ENCODE data around the gene GPSM3. TPM values are rescaled to one million over a fixed set of nuclear protein-coding genes. Genes with fewer than 3 reads are reported as not detected.

Gene GPSM3
- total RNA-seq, 4 donors from 2014 or later, result 10.0 to 46.2 (median 12.0) TPM

GRCh38 chr6:32164295-32164694 lies 28.1 kb downstream of the GPSM3 start, which contains the start of gene EGFL8:
TSS of gene EGFL8 (plus strand) at chr6:32164595. CDS start at chr6:32166166, 1,571 bp downstream.
- TF ChIP-seq, protein P1, sequence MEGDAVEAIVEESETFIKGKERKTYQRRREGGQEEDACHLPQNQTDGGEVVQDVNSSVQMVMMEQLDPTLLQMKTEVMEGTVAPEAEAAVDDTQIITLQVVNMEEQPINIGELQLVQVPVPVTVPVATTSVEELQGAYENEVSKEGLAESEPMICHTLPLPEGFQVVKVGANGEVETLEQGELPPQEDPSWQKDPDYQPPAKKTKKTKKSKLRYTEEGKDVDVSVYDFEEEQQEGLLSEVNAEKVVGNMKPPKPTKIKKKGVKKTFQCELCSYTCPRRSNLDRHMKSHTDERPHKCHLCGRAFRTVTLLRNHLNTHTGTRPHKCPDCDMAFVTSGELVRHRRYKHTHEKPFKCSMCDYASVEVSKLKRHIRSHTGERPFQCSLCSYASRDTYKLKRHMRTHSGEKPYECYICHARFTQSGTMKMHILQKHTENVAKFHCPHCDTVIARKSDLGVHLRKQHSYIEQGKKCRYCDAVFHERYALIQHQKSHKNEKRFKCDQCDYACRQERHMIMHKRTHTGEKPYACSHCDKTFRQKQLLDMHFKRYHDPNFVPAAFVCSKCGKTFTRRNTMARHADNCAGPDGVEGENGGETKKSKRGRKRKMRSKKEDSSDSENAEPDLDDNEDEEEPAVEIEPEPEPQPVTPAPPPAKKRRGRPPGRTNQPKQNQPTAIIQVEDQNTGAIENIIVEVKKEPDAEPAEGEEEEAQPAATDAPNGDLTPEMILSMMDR (IDR thresholded peaks at IDR 0.05; ENCODE audit: low read depth), result no peak

DNA sequence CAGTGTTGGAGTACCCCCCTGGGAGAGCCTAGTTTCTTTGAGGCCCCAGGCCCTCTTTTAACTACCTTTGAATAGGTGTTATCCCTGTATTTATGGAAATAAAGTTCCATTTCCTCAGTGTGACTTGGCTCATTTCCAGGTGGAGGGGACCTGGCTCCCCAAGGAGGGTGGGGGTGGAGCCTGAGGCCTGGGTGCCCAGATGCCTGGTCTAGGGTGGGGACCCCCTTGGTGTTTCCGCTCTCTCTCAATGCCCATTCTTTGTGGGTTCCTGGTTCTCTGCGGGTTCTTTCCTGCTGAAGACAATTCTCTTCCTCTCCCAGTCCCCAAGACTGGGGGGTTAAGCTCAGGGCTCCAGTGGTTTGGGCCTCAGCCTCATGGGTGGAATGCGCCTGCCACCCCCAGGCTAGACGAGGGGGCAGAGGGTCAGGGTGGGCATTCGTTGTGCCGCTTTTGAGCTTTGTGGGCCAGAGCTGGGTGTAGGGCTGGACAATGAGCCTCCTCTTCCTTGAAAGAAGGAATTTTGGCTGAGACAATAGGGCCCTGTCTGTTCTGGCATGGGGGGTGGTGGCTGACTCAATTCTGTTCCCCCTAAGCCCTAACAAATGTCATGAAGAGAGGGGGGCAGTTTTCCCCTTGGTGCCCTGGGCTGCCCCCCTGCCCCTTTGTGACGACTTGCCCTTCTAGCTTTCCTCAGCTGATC lies 28.7 kb downstream of the GPSM3 start:
- TF ChIP-seq, protein P1 (IDR thresholded peaks at IDR 0.05; ENCODE audit: low read depth), result no peak

GRCh38 chr6:32158052-32158451 lies 34.4 kb downstream of the GPSM3 start:
- TF ChIP-seq, protein P1 (IDR thresholded peaks at IDR 0.05; ENCODE audit: low read depth), result no peak

DNA sequence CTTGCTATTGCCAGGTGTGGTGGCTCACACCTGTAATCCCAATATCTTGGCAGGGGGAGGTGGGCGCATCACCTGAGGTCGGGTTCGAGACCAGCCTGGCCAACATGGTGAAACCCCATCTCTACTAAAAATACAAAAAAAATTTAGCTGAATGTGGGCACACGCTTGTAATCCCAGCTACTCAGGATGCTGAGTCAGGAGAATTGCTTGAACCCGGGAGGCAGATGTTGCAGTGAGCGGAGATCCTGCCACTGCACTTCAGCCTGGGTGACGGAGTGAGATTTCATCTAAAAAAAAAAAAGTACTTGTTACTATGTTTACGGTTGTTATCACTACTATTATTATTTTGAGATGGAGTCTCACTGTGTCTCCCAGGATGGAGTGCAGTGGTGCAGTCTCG lies 35.6 kb downstream of the GPSM3 start:
- TF ChIP-seq, protein P1 (IDR thresholded peaks at IDR 0.05; ENCODE audit: low read depth), result no peak

DNA sequence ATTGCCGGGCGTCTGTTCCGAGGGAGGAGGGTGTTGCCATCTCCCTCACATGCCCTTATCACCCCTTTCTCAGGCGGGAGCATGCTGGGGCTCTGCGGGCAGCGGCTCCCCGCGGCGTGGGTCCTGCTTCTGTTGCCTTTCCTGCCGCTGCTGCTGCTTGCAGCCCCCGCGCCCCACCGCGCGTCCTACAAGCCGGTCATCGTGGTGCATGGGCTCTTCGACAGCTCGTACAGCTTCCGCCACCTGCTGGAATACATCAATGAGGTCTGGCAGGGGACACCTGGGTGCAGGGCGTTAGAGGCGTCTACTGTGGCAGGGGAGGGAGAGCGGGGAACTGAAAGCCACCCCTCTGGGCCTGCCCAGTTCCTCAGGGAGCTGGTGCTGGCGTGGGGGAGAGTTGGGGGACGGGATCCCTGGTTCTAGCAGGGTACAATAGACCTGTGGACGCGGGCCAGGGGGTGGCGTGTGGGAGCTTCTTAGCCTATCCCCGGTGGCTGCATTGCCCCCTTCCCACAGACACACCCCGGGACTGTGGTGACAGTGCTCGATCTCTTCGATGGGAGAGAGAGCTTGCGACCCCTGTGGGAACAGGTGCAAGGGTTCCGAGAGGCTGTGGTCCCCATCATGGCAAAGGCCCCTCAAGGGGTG lies 37.8 kb downstream of the GPSM3 start:
- TF ChIP-seq, protein P1 (IDR thresholded peaks at IDR 0.05; ENCODE audit: low read depth), result no peak

DNA sequence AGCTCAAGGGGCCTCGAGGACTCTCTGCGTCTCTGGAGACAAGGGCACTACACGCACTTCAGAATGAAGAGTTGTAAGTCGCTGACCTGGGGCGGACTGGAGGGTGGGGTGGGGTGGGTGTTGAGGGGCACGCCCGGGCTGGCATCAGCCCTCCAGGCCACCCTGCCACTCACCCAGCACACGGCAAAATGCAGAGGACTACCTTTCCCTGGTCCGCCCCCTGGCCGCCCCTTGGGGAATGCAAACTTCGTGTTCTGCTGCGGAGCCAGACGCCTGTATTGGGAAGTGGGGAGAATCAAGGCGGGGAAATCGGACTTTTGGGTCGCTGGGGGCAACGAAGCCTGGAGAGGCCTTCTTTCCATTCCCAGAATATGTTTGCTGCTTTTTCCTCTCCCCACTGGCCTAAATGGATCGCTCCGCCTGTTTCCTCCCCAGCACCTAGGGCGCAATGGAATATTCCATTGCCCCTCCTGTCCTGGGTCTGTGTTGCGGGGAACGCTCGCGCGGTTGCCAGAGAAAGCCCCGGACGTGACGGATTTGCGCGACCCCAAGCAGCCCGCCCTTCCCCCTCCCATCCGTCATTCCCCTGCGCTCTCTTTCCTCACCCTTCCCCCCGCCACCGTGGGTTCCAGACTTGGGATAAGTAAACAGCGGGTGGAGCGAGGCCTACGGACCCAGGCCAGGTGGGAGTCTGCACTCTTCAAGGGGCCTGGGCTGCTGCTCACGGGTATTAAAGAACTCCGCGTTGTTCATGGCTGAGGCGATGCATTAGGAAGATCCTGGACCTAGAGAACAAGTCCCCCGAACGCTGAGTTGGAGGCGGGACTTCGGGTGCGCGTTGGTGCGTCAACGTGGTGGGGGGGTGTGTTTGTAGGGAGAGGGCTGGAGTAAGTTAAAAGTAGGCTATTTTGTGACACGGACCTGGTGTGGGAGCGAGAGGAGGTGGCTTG lies 38.6 kb downstream of the GPSM3 start, which contains the start of gene PPT2:
Gene PPT2 (plus strand): TSS at position 578 of the 950 bp plus-strand sequence. CDS start 454 bp downstream, outside the sequence.
- TF ChIP-seq, protein P1 (IDR thresholded peaks at IDR 0.05; ENCODE audit: low read depth), result no peak
